ENCODE measurements around the gene CD99.

DNA sequence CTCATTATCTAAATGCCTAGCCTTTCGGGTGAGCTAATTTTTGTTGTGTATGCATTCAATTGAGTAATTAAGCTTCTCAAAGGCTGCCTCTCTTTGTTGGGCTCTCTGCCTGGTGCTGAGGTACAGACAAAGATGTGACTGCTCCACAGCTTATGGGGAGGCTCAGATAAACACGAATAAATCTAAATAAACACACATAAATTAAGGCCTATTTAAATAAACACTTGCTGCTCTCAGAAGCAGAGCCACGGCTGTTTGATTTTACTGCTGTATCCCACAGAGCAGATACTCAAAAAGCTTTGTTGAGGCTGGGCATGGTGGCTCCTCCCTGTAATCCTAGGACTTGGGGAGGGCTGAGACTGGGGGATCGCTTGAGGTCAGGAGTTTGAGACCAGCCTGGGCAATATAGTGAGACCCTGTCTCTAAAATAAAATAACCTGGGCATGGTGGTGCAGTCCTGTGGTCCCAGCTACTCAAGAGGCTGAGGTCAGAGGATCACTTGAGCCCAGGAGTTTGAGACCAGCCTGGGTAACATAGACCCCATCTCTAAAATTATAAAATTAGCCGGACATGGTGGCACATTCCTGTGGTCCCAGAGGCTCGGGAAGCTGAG lies 8.4 kb upstream of the CD99 start:
- TF ChIP-seq CTCF (IDR thresholded peaks at IDR 0.05) = no peak
- TF ChIP-seq POLR2A (IDR thresholded peaks at IDR 0.05) = no peak
- no peak for TF ChIP-seq EP300 (IDR thresholded peaks at IDR 0.05)
